ENCODE measurements around the gene PANX3.

GRCh38 chr11:124581817-124582216, 29.4 kb upstream of the PANX3 start:
- TF ChIP-seq CTCF (conservative IDR thresholded peaks at IDR 0.05; ENCODE audit: low read depth, low read length) = no peak
- no peak for TF ChIP-seq POLR2A (IDR thresholded peaks at IDR 0.05; ENCODE audit: low read depth, low read length)
- no peak for TF ChIP-seq CEBPB (IDR thresholded peaks at IDR 0.05; ENCODE audit: low read depth, low read length)
- TF ChIP-seq MXI1 (IDR thresholded peaks at IDR 0.05; ENCODE audit: borderline replicate concordance, low read depth, low read length) = no peak
- TF ChIP-seq FOS (IDR thresholded peaks at IDR 0.05; ENCODE audit: low read depth, low read length) = no peak
